Measurements from ENCODE around the gene IFITM10. TPM values are rescaled to one million over a fixed set of nuclear protein-coding genes. Genes with fewer than 3 reads are reported as not detected.

The IFITM10 gene
- polyA plus RNA-seq, 1 of the 3 experiments (the other 2 are of a cell fraction) = 0.21 TPM

GRCh38 chr11:1734641-1735081 is 15.7 kb downstream of the IFITM10 start:
- no peaks in the 10 kb centered on the region for H3K9me3 ChIP-seq
- no peaks in the 10 kb centered on the region for H4K20me1 ChIP-seq (ENCODE audit: insufficient read depth)
- ChIA-PET POLR2A (interaction anchor here (0.6 kb wide), 1 partner anchor 28 kb away, joined by 3 read pairs; no protein-coding TSS in a partner anchor), CTCF (interaction anchor here (1.1 to 3.0 kb wide), 5 partner anchors 41 to 97 kb away, joined by 3 to 19 read pairs (median 6); no protein-coding TSS in a partner anchor)
- no peaks in the 10 kb centered on the region for H3K79me2 ChIP-seq (ENCODE audit: insufficient read depth)
- H3K27me3 ChIP-seq (ENCODE audit: insufficient read depth) = no peaks in the 10 kb centered on the region
- H2AFZ ChIP-seq (ENCODE audit: low read depth) = no peak overlapping the region
- H3K4me1 ChIP-seq (ENCODE audit: control insufficient read depth in 1 of 2, insufficient read depth in 2 of 2, low read depth in 1 of 2, low read length in 1 of 2) = peaks cover 0 to 36% of the 10 kb centered on the region in 2 experiments; a peak in 1 of 4 replicates
- no peaks in the 10 kb centered on the region for H3K9me2 ChIP-seq
- no peak overlapping the region for H3K4me3 ChIP-seq (ENCODE audit: low read depth in 2 of 2, low read length in 1 of 2)
- H3K36me3 ChIP-seq (replicated peaks in 1 of 2; ENCODE audit: control insufficient read depth in 1 of 2, insufficient read depth in 2 of 2, low read length in 1 of 2) = no peaks in the 10 kb centered on the region
- H3K9ac ChIP-seq = no peak overlapping the region
- DNase-seq = no peak
- TF ChIP-seq USF1 (IDR thresholded peaks at IDR 0.05; ENCODE audit: borderline replicate concordance, low read depth) = no peak
- no peak for TF ChIP-seq REST (IDR thresholded peaks at IDR 0.05; ENCODE audit: low read depth, low read length)
- TF ChIP-seq SMC3 (IDR thresholded peaks at IDR 0.05; ENCODE audit: low read depth, low read length) = no peak
- TF ChIP-seq ELF1 (IDR thresholded peaks at IDR 0.05) = no peak
- no peak for TF ChIP-seq FOXJ3 (CRISPR knock-in tag; IDR thresholded peaks at IDR 0.05)
- TF ChIP-seq RXRA (IDR thresholded peaks at IDR 0.05; ENCODE audit: borderline replicate concordance, low read depth) = no peak
- 33% methylated on average over 5 of the region's 10 CpGs for WGBS (ENCODE audit: low lambda C conversion rate)
- no peak overlapping the region; a peak in 1 of 4 replicates for H3K27ac ChIP-seq (ENCODE audit: low read depth in 2 of 2, low read length in 1 of 2)
- H3F3A ChIP-seq (replicated peaks; ENCODE audit: insufficient read depth) = peaks cover 8% of the 10 kb centered on the region
- no peak overlapping the region for H3K4me2 ChIP-seq

- CTCF ChIA-PET = interaction anchor here (1.1 to 3.0 kb wide), 5 partner anchors 41 to 148 kb away, joined by 3 to 19 read pairs (median 4); no protein-coding TSS in a partner anchor
- TF ChIP-seq MAX (IDR thresholded peaks at IDR 0.05; ENCODE audit: low read depth) = no peak
- no peak for TF ChIP-seq RCOR1 (IDR thresholded peaks at IDR 0.05; ENCODE audit: low read length)
- no peak for TF ChIP-seq GATA2 (CRISPR knock-in tag; IDR thresholded peaks at IDR 0.05)
- TF ChIP-seq RAD21 (IDR thresholded peaks at IDR 0.05; ENCODE audit: low read length) = no peak
- TF ChIP-seq RXRA (IDR thresholded peaks at IDR 0.05; ENCODE audit: borderline replicate concordance, low read depth) = no peak
- no peak for TF ChIP-seq EP300 (IDR thresholded peaks at IDR 0.05; ENCODE audit: borderline replicate concordance in 1 of 2, low read depth in 1 of 2, low read length in 1 of 2)
- no peak for TF ChIP-seq TCF12 (IDR thresholded peaks at IDR 0.05)
- no peak for TF ChIP-seq YY1 (IDR thresholded peaks at IDR 0.05; ENCODE audit: low read depth)
- TF ChIP-seq POLR2AphosphoS5 (IDR thresholded peaks at IDR 0.05; ENCODE audit: low read depth, low read length) = no peak
- TF ChIP-seq NRF1 (IDR thresholded peaks at IDR 0.05; ENCODE audit: low read depth, low read length) = no peak
- no peak for TF ChIP-seq RFX5 (IDR thresholded peaks at IDR 0.05; ENCODE audit: low read length)
- TF ChIP-seq IRF3 (IDR thresholded peaks at IDR 0.05; ENCODE audit: low read depth, low read length) = no peak
- no peak for TF ChIP-seq MXI1 (IDR thresholded peaks at IDR 0.05; ENCODE audit: low read depth, low read length)
- TF ChIP-seq USF2 (IDR thresholded peaks at IDR 0.05; ENCODE audit: borderline replicate concordance, low read depth, low read length) = no peak
- no peak for TF ChIP-seq CHD2 (IDR thresholded peaks at IDR 0.05; ENCODE audit: low read length, partially characterized antibody)
Observed at GRCh38 chr11:1733716-1734640, 16.4 kb downstream of the IFITM10 start.

More at GRCh38 chr11:1733716-1734640, 16.4 kb downstream of the IFITM10 start:
- no peaks in the 10 kb centered on the region for H3K79me2 ChIP-seq (ENCODE audit: insufficient read depth)
- H3K9me3 ChIP-seq = no peaks in the 10 kb centered on the region
- no peaks in the 10 kb centered on the region for H3K9me2 ChIP-seq
- H3K27ac ChIP-seq (ENCODE audit: low read depth in 2 of 2, low read length in 1 of 2) = no peak overlapping the region; a peak in 1 of 4 replicates
- 66% methylated on average over 28 of the region's 28 CpGs for WGBS (ENCODE audit: low lambda C conversion rate)
- peaks cover 0 to 36% of the 10 kb centered on the region in 2 experiments; a peak in 1 of 4 replicates for H3K4me1 ChIP-seq (ENCODE audit: control insufficient read depth in 1 of 2, insufficient read depth in 2 of 2, low read depth in 1 of 2, low read length in 1 of 2)
- POLR2A ChIA-PET = interaction anchor here (0.6 to 1.0 kb wide), 2 partner anchors 29 to 81 kb away, joined by 3 read pairs; no protein-coding TSS in a partner anchor
- no peak overlapping the region for H3K4me2 ChIP-seq
- DNase-seq = no peak
- no peaks in the 10 kb centered on the region for H3K36me3 ChIP-seq (replicated peaks in 1 of 2; ENCODE audit: control insufficient read depth in 1 of 2, insufficient read depth in 2 of 2, low read length in 1 of 2)
- peaks cover 8% of the 10 kb centered on the region for H3F3A ChIP-seq (replicated peaks; ENCODE audit: insufficient read depth)
- H3K9ac ChIP-seq = no peak overlapping the region
- H2AFZ ChIP-seq (ENCODE audit: low read depth) = no peak overlapping the region
- H3K4me3 ChIP-seq (ENCODE audit: low read depth in 2 of 2, low read length in 1 of 2) = no peak overlapping the region
- peaks cover 1% of the 10 kb centered on the region; the same call in 1 of the 2 replicates for H3K27me3 ChIP-seq (ENCODE audit: insufficient read depth)
- H4K20me1 ChIP-seq (ENCODE audit: insufficient read depth) = no peaks in the 10 kb centered on the region

Measured in SK-N-SH (cell line).